SK-N-SH (cell line): Measurements from ENCODE around the gene HHAT.

Experiments
- FOXM1 ChIP-seq: IDR thresholded peaks from 2 replicates; pipeline ENCODE4 v1.4.0; 2012; ENCODE audit warnings: low read depth, mild to moderate bottlenecking
- NRF1 ChIP-seq: IDR thresholded peaks from 2 replicates; pipeline ENCODE4 v1.6.1; 2012; ENCODE audit warnings: low read depth, mild to moderate bottlenecking, low read length
- PBX3 ChIP-seq: IDR thresholded peaks from 2 replicates; pipeline ENCODE4; 2012
- TF ChIP-seq, protein P1 (sequence below): fragments of 200-600 bp; sonication (generic); IDR thresholded peaks from 2 replicates; pipeline ENCODE4 v1.6.1; 2017; ENCODE audit warnings: antibody characterized with exemption, mild to moderate bottlenecking, moderate library complexity

DNA sequence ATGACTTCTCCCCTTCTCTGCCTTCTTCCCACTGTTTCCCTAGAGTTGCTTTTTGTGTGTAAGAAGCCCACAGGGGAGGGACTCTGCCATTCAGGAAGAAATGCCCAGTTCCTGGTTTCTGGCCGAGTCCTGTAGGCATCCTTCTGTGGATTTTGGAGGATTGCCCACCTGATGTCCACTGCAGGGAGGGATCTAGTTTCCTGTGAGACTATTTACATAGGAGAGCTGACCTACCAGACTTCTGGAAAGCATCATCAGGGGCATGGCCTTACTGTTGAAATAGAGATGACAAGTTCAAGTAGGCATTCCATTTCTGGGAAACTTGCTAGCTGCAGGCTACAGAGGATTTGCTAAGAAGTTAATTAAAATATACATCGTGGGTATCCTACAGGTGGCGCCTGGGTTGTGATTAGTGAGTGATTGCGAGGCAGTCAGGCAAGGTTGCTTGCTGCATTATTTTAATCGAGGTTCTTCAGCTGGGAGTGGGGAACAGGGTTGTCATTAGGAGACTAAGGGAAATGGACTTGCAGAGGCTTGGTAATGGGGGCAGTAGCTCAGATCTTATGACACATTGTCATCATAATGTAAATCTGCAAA, 148.7 kb downstream of the HHAT start:
- TF ChIP-seq, protein P1, sequence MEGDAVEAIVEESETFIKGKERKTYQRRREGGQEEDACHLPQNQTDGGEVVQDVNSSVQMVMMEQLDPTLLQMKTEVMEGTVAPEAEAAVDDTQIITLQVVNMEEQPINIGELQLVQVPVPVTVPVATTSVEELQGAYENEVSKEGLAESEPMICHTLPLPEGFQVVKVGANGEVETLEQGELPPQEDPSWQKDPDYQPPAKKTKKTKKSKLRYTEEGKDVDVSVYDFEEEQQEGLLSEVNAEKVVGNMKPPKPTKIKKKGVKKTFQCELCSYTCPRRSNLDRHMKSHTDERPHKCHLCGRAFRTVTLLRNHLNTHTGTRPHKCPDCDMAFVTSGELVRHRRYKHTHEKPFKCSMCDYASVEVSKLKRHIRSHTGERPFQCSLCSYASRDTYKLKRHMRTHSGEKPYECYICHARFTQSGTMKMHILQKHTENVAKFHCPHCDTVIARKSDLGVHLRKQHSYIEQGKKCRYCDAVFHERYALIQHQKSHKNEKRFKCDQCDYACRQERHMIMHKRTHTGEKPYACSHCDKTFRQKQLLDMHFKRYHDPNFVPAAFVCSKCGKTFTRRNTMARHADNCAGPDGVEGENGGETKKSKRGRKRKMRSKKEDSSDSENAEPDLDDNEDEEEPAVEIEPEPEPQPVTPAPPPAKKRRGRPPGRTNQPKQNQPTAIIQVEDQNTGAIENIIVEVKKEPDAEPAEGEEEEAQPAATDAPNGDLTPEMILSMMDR: no peak
- TF ChIP-seq NRF1: no peak
- TF ChIP-seq FOXM1: no peak
- no peak for TF ChIP-seq PBX3
